Testis (tissue), 3 donors: ENCODE data around the gene NR2E3. TPM values are rescaled to one million over a fixed set of nuclear protein-coding genes. Genes with fewer than 3 reads are reported as not detected.

ENCODE experiments used
- DNase-seq: peaks from one replicate; pipeline ENCODE4 v3.0.0-alpha.2; 2019
- H3K27ac ChIP-seq, 2 donors: fragments of 200-600 bp; sonication (generic); one replicate each; pipeline ENCODE4 v1.5.1; 2019
- H3K27me3 ChIP-seq: fragments of 200-600 bp; sonication (generic); one replicate; pipeline ENCODE4 v1.5.1; 2019
- H3K36me3 ChIP-seq: fragments of 200-600 bp; sonication (generic); one replicate; pipeline ENCODE4 v1.5.1; 2017; ENCODE audit warnings: low read depth; ENCODE audit errors: missing control alignments
- H3K4me1 ChIP-seq: fragments of 200-600 bp; sonication (generic); one replicate; pipeline ENCODE4 v1.5.1; 2019
- H3K4me3 ChIP-seq, 2 donors: fragments of 200-600 bp; sonication (generic); one replicate each; pipeline ENCODE4 v1.5.1; 2017 to 2019
- H3K9me3 ChIP-seq: fragments of 200-600 bp; sonication (generic); one replicate; pipeline ENCODE4 v1.5.1; 2017
- CTCF ChIP-seq, 3 experiments: fragments of 450-650 bp in 2 of 3; fragments of 200-600 bp in 1 of 3; sonication (generic) in 1 of 3; IDR thresholded peaks; one replicate each; pipeline ENCODE4 v1.5.1; 2016 to 2019; ENCODE audit warnings: antibody characterized with exemption in 3 of 3, mild to moderate bottlenecking in 2 of 3, moderate library complexity in 1 of 3
- POLR2A ChIP-seq: fragments of 450-650 bp; IDR thresholded peaks from one replicate; pipeline ENCODE4 v1.6.1; 2017; ENCODE audit warnings: antibody characterized with exemption, mild to moderate bottlenecking, moderate library complexity
- WGBS, 2 donors: methylation state at CpG; one replicate each; pipeline ENCODE4 v1.1.5; 2018; 5-methylcytosine and 5-hydroxymethylcytosine counted together
- intact Hi-C: fragments of 100-400 bp; cut with DNase I; formaldehyde crosslinking; loops from one replicate; pipeline ENCODE4 v1.15.1; 2023; ENCODE audit warnings: low total_unique reads
- polyA plus RNA-seq: library from polyadenylated mRNA; stranded (reverse); fragments of 350-450 nt; fragmentation: Illumina TruSeq; extraction: RNeasy Lipid Tissue Mini Kit (QIAGEN cat#74804); gene quantifications from one replicate; pipeline ENCODE4 v1.2.3, GENCODE V29; 2014; ENCODE audit warnings: low read depth, low replicate concordance; ENCODE audit not compliant: insufficient read depth
- total RNA-seq, 2 donors: library from RNA; depleted of rRNA; stranded (reverse); fragments of >200 nt; gene quantifications; one replicate each; pipeline ENCODE4 v1.2.3, GENCODE V29; 2016

NR2E3 gene
- total and polyA plus RNA-seq, 3 donors from 2014 or later = 1.2 to 4.8 (median 4.3) TPM

DNA sequence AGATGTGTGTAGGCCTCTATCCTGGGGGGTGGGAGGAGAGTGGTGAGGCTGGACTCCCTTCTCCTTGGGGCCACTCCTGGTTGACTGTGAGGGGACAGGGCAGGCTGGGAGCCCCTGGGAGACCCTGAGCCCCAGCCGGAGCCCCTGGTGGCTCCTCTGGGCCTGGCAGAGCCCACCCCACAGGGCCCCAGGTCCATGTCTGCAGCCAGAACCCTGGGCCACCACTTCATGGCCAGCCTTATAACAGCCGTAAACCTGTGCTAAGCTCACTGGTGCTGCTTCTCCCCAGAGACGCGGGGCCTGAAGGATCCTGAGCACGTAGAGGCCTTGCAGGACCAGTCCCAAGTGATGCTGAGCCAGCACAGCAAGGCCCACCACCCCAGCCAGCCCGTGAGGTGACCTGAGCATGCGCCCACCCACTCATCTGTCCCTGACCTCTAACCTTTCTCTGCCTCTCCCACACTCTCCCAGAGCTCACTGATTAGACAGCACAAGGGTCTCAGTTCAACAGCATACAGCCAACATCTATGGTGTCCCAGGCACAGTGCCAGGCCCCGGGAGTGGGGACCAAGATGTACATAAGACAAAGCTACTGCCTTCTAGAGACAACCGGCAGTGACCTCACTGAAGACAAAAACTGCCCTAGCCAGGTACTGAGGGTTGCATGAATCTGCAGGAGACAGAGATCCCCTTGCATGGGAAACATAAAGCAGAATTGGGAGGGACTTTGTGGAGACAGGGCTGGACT is 3.5 kb downstream of the NR2E3 start:
- Histone ChIP-seq H3K27ac (no peak overlapping the region), H3K36me3 (no peaks in the 10 kb centered on the region), H3K4me1 (no peaks in the 10 kb centered on the region), H3K9me3 (no peaks in the 10 kb centered on the region), H3K27me3 (no peaks in the 10 kb centered on the region), H3K4me3 (no peak overlapping the region)
- TF ChIP-seq POLR2A (no peak), CTCF (IDR thresholded peaks at IDR 0.05) (no peak)
- intact Hi-C loops = no loop called here
- DNase-seq = no peak
- 61 to 62% methylated on average over 7 to 8 of the region's 9 CpGs for WGBS, 2 donors

DNA sequence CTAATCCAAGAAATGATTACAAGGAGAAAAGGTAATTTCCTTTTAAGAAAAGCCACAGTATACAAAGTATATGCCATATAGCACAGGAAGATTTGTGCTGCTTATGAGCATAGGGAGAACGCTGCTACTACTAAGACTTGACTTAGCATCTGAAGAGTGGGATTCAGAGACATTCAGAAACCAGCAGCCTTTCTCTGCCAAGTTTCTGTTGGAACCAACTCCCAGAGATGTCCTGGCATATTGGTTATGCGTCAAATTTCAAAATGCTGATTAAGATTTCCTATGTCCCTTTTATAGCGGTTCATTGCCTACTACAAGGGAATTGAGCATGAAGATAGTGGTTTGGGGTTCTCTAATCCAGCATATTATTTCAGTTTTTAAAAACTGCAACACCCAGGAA is 4.9 kb downstream of the NR2E3 start:
- 93 to 98% methylated on average over 3 of the region's 3 CpGs for WGBS, 2 donors
- TF ChIP-seq POLR2A (no peak), CTCF (IDR thresholded peaks at IDR 0.05) (no peak)

DNA sequence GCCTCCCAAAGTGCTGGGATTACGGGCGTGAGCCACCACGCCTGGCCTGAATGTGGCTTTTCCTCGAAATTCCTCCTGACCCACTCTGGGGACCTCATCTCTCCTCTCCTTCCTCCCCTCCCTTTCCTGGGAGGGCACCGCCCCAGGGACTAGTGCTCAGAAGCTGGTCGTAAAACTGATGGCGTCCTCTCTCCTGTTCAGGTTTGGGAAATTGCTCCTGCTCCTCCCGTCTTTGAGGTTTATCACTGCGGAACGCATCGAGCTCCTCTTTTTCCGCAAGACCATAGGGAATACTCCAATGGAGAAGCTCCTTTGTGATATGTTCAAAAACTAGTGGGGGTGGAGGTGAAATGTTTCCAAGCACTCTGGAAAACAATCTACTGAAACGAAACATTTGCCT is 7.0 kb downstream of the NR2E3 start:
- Histone ChIP-seq H3K9me3 (no peaks in the 10 kb centered on the region), H3K27ac (no peak overlapping the region), H3K4me3 (no peak overlapping the region), H3K4me1 (no peaks in the 10 kb centered on the region), H3K36me3 (no peaks in the 10 kb centered on the region), H3K27me3 (no peaks in the 10 kb centered on the region)
- DNase-seq = no peak
- WGBS, 2 donors = 71 to 79% methylated on average over 13 of the region's 13 CpGs
- TF ChIP-seq POLR2A (no peak), CTCF (IDR thresholded peaks at IDR 0.05) (no peak)
- intact Hi-C loops = no loop called here

More for the DNA sequence above, 4.9 kb downstream of the NR2E3 start:
- Histone ChIP-seq H3K4me1 (no peaks in the 10 kb centered on the region), H3K4me3 (no peak overlapping the region), H3K36me3 (no peaks in the 10 kb centered on the region), H3K9me3 (no peaks in the 10 kb centered on the region), H3K27me3 (no peaks in the 10 kb centered on the region), H3K27ac (no peak overlapping the region)
- intact Hi-C loops = no loop called here
- DNase-seq = no peak

- Histone ChIP-seq H3K27ac (no peak overlapping the region), H3K9me3 (no peaks in the 10 kb centered on the region), H3K36me3 (no peaks in the 10 kb centered on the region), H3K4me3 (no peak overlapping the region), H3K27me3 (no peaks in the 10 kb centered on the region), H3K4me1 (no peaks in the 10 kb centered on the region)
- intact Hi-C loops = no loop called here
- TF ChIP-seq POLR2A (no peak), CTCF (IDR thresholded peaks at IDR 0.05) (no peak)
- WGBS, 2 donors = 93 to 100% methylated on average over 1 of the region's 1 CpG
- DNase-seq = no peak
Measured at GRCh38 chr15:71820127-71820526, 9.8 kb downstream of the NR2E3 start.

- TF ChIP-seq POLR2A = no peak
- no peak for TF ChIP-seq CTCF (IDR thresholded peaks at IDR 0.05)
- H3K4me3 ChIP-seq = no peak overlapping the region
- no peaks in the 10 kb centered on the region for H3K36me3 ChIP-seq
- H3K27ac ChIP-seq = no peak overlapping the region
- H3K4me1 ChIP-seq = no peaks in the 10 kb centered on the region
- H3K27me3 ChIP-seq = no peaks in the 10 kb centered on the region
- WGBS, 2 donors = 88 to 97% methylated on average over 5 of the region's 5 CpGs
- intact Hi-C loops = no loop called here
- no peaks in the 10 kb centered on the region for H3K9me3 ChIP-seq
- no peak for DNase-seq
Measured at GRCh38 chr15:71821547-71822129, 11.3 kb downstream of the NR2E3 start.
